Pancreas (tissue), 10 donors: ENCODE measurements around the gene LNPK. TPM values are rescaled to one million over a fixed set of nuclear protein-coding genes. Genes with fewer than 3 reads are reported as not detected.

Source experiments
- ATAC-seq, 4 donors: fragments of 200-7000 bp; cut with Tn5 transposase; one replicate each; pipeline versions ENCODE4 v1.8.0 to v1.9.1; 2020; ENCODE audit warnings: mild to moderate bottlenecking in 4 of 4, moderate library complexity in 4 of 4
- DNase-seq, 6 donors: peaks; one replicate each; pipeline ENCODE4 v3.0.0-alpha.2; 2020
- FAIRE-seq: peaks from 2 replicates; lab custom pipeline; 2012; peaks lifted over from hg19 to GRCh38; lab: Jason Lieb, UNC
- H3K27ac ChIP-seq, 4 donors: fragments of 200-600 bp; sonication (generic); 1 replicate in 3 of 4; 2 replicates in 1 of 4; pipeline versions ENCODE4 v1.5.0 to v1.8.0; 2020
- H3K27me3 ChIP-seq, 4 donors: fragments of 200-600 bp; one replicate each; pipeline ENCODE4 v1.8.0; 2021
- H3K36me3 ChIP-seq, 3 donors: fragments of 200-600 bp; sonication (generic) in 1 of 3; one replicate each; pipeline versions ENCODE4 v1.5.0 to v1.8.0; 2020 to 2021
- H3K4me1 ChIP-seq, 3 donors: fragments of 200-600 bp; one replicate each; pipeline ENCODE4 v1.8.0; 2021
- H3K4me3 ChIP-seq, 4 donors: fragments of 200-600 bp; sonication (generic) in 2 of 4; one replicate each; pipeline versions ENCODE4 v1.5.0 to v1.8.0; 2020 to 2021
- H3K9me3 ChIP-seq, 4 donors: fragments of 200-600 bp; one replicate each; pipeline ENCODE4 v1.8.0; 2021
- WGBS, 2 donors: extraction: QIAGEN DNeasy Blood & Tissue Kit; methylation state at CpG; one replicate each; pipeline ENCODE4 v1.1.7; 2013; 5-methylcytosine and 5-hydroxymethylcytosine counted together
- intact Hi-C, 3 donors: fragments of 100-400 bp; cut with DNase I; formaldehyde crosslinking; loops; one replicate each; pipeline versions ENCODE4 v1.11.1 to v1.14.2; 2022
- polyA plus RNA-seq, 2 donors: library from polyadenylated mRNA; stranded (reverse); fragments of 200-250 nt; gene quantifications; one replicate each; pipeline ENCODE4 v1.2.3, GENCODE V29; 2013
- total RNA-seq, 6 donors: library from RNA; stranded (reverse); fragmentation: NEBNext Ultra II Directional in 4 of 6; extraction: Animal tissue kit (Norgen Biotek cat#: 25700) in 4 of 6; gene quantifications; one replicate each; pipeline versions ENCODE4 v1.2.1 to v1.2.4, GENCODE V29; 2021 to 2023
- TF ChIP-seq, protein P1 (sequence below), 4 donors: fragments of 200-600 bp; sonication (generic) in 3 of 4; IDR thresholded peaks; one replicate each; pipeline versions ENCODE4 v1.5.0 to v1.8.0; 2021; ENCODE audit warnings: antibody characterized with exemption in 4 of 4
- donor health status: healthy with polysubstance abuse.
- donor health status: DM: no; HTN: no; CAD: no; lungs with moderate emphysema.
- donor health status: DM: no; HTN: no; CAD: no.
- donor health status: control.
- donor health status: control.
- donor health status: Bipolar disorder and iron deficiency.
- donor health status: DM: yes; HTN: yes; CAD: no.
- donor health status: DM: no; HTN: no; CAD: no.
- donor health status: DM: no; HTN: no; CAD: no.
- donor health status: DM: yes; HTN: yes; CAD: no.

Gene LNPK
- total and polyA plus RNA-seq, 8 donors, result 1.3 to 14.8 (median 8.3) TPM

DNA sequence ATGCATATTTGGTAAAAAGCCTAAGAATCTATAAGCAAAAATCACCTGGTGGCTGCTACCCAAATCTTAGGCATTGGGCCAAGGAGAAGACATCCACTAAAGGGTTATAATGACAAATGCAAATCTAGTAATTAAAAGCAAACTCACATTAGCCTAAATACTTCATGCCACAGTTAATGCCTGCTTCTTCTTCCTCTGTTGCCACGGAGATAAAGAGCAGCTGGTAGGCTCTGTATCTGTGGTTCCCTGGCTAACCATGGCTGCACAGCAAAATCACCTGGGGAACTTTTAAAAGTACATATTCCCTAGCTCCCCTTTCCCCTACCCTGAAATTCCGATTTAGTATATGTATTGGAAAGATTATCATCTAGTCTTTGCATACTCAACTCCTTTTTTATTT, 114.3 kb downstream of the LNPK start:
- no peak for FAIRE-seq
- intact Hi-C loops, result no loop called here
- no peaks in the 10 kb centered on the region for H3K36me3 ChIP-seq
- no peak for DNase-seq
- H3K4me1 ChIP-seq, result no peaks in the 10 kb centered on the region
- ATAC-seq, result no peak
- 52 to 67% methylated on average over 2 of the region's 2 CpGs for whole genome bisulfite sequencing, 2 donors
- no peaks in the 10 kb centered on the region for H3K9me3 ChIP-seq
- H3K27me3 ChIP-seq, result no peaks in the 10 kb centered on the region
- TF ChIP-seq, protein P1, sequence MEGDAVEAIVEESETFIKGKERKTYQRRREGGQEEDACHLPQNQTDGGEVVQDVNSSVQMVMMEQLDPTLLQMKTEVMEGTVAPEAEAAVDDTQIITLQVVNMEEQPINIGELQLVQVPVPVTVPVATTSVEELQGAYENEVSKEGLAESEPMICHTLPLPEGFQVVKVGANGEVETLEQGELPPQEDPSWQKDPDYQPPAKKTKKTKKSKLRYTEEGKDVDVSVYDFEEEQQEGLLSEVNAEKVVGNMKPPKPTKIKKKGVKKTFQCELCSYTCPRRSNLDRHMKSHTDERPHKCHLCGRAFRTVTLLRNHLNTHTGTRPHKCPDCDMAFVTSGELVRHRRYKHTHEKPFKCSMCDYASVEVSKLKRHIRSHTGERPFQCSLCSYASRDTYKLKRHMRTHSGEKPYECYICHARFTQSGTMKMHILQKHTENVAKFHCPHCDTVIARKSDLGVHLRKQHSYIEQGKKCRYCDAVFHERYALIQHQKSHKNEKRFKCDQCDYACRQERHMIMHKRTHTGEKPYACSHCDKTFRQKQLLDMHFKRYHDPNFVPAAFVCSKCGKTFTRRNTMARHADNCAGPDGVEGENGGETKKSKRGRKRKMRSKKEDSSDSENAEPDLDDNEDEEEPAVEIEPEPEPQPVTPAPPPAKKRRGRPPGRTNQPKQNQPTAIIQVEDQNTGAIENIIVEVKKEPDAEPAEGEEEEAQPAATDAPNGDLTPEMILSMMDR (IDR thresholded peaks at IDR 0.05), result no peak
- no peak overlapping the region for H3K4me3 ChIP-seq
- no peak overlapping the region for H3K27ac ChIP-seq

DNA sequence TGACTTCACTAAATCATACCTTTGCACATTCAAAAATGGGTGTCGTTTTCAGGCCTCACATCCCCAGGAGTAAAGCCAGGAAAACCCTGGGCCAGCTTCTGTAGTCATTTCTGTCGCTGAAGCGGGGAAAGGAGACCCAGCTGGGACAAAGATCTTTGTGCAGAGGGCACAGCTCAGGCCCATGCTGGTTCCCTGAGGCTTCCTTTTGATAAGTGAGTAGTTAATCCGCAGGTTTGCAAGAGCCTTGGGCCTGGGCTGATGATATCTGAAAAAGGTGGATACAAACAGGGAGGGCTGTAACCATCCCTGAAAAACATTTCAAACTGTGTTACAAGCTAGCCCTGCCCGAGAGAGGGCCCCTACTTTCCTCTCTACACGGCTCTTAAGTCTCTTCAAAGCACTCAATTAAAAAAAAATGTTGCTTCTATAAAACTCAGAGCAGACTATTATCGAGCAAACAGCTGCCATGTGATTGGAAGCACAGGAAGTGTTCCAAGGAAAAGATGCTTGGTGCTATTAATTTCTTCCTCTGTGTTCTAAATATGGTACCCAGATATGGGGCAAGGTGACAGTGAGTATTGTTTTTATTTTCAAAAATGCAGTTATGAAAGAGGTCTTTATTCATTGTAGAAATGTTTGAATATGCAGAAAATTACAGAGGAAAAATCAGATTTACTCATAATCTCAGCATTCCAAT, 117.2 kb downstream of the LNPK start:
- no peaks in the 10 kb centered on the region for H3K27me3 ChIP-seq
- no peak for ATAC-seq
- no peak for FAIRE-seq
- DNase-seq, result no peak
- no peaks in the 10 kb centered on the region for H3K36me3 ChIP-seq
- no peak overlapping the region for H3K4me3 ChIP-seq
- no peaks in the 10 kb centered on the region for H3K4me1 ChIP-seq
- no peaks in the 10 kb centered on the region for H3K9me3 ChIP-seq
- WGBS, 2 donors, result 65 to 75% methylated on average over 7 of the region's 7 CpGs
- intact Hi-C loops, result no loop called here
- TF ChIP-seq, protein P1 (IDR thresholded peaks at IDR 0.05), result no peak
- no peak overlapping the region for H3K27ac ChIP-seq

DNA sequence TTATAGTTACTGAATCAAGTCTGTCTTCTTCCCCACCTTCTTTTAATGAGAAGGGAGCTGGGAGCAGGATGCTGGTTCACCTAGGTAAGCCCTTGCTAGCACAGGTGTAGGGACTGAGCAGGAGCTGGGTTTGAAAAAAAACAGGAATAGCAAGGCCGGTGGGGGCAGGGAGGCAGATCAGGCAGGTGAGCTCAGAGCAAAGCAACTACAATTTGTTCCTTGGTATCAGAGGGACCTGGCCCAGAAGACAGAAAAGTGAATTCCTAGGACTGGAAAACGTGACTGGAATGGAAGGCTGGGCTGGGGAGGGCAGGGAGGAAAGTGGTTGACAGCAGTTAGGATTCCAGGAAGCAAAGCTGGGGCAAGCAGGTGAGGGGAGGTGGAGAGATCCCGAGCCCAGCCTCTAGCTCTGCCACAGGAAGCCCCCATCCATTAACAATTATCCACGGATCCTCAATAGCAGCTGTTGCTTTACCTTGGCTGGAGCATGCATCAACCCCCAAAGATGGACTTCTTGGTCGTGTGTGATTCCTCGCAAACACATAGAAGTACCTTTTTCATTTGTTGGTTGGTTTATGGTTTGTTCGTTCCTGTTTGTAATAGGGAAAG, 118.4 kb downstream of the LNPK start:
- Histone ChIP-seq H3K27me3 (no peaks in the 10 kb centered on the region), H3K36me3 (no peaks in the 10 kb centered on the region), H3K4me3 (no peak overlapping the region), H3K27ac (no peak overlapping the region), H3K9me3 (no peaks in the 10 kb centered on the region), H3K4me1 (no peaks in the 10 kb centered on the region)
- FAIRE-seq (no peak), ATAC-seq (no peak), DNase-seq (no peak)
- WGBS, 2 donors, result 49 to 54% methylated on average over 7 of the region's 7 CpGs
- TF ChIP-seq, protein P1 (IDR thresholded peaks at IDR 0.05), result no peak
- intact Hi-C loops, result no loop called here

DNA sequence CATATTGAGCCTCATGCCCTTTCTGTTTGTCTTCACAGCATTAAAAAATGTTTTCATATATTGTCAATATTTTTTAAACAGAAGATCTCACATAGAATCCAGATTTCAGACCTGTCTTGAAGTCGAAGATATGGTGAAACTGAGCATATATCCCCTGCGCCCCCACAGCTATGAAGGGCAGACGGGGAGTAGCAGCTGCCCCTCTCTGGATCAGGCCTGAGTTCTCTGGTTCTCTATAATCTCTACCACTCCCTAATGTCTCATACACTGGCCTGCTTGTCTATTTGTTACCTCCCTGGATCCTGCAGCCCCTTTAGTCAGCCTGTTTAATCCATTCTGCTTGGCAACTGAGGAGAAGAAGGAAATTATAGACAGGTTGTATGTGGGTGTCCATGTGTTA, 122.4 kb downstream of the LNPK start:
- TF ChIP-seq, protein P1 (IDR thresholded peaks at IDR 0.05), result no peak
- ATAC-seq, result no peak
- WGBS, 2 donors, result 79 to 89% methylated on average over 3 of the region's 3 CpGs
- no peak for DNase-seq
- no peak for FAIRE-seq
- intact Hi-C loops, result no loop called here
- Histone ChIP-seq H3K27ac (no peak overlapping the region), H3K36me3 (no peaks in the 10 kb centered on the region), H3K9me3 (no peaks in the 10 kb centered on the region), H3K27me3 (no peaks in the 10 kb centered on the region), H3K4me1 (no peaks in the 10 kb centered on the region), H3K4me3 (no peak overlapping the region)
